Ammon's horn (tissue), 1 donor: ENCODE data around the gene STN1.
A peak's percentile ranks its signal among the peaks of the same experiment; 100 is the strongest.

Experiments
- DNase-seq: peaks from one replicate; pipeline ENCODE4 v3.0.0-alpha.2; 2016; ENCODE audit warnings: low spot score

STN1 gene

GRCh38 chr10:103894441-103894864 is 23.5 kb downstream of the STN1 start:
- no peak for DNase-seq

- DNase-seq: no peak
Measured at GRCh38 chr10:103893817-103894216, 24.2 kb downstream of the STN1 start.

GRCh38 chr10:103892181-103892580 is 25.8 kb downstream of the STN1 start:
- DNase-seq: no peak

- DNase-seq: no peak
Measured at GRCh38 chr10:103890688-103891087, 27.3 kb downstream of the STN1 start.

- DNase-seq: no peak
Measured at GRCh38 chr10:103890194-103890658, 27.8 kb downstream of the STN1 start.

GRCh38 chr10:103889121-103889720 is 28.8 kb downstream of the STN1 start:
- no peak for DNase-seq

GRCh38 chr10:103888113-103888841 is 29.7 kb downstream of the STN1 start:
- peak; percentile 72 for DNase-seq

- no peak for DNase-seq
Measured at GRCh38 chr10:103885617-103886016, 32.4 kb downstream of the STN1 start.

- peak; percentile 71 for DNase-seq
Measured at GRCh38 chr10:103884681-103885139, 33.3 kb downstream of the STN1 start.

- no peak for DNase-seq
Measured at GRCh38 chr10:103882285-103883007, 35.5 kb downstream of the STN1 start.

- DNase-seq: no peak
Measured at GRCh38 chr10:103881416-103882284, 36.3 kb downstream of the STN1 start.

GRCh38 chr10:103879831-103880230 is 38.2 kb downstream of the STN1 start:
- no peak for DNase-seq

- DNase-seq: no peak
Measured at GRCh38 chr10:103879409-103879808, 38.6 kb downstream of the STN1 start.

- peak; percentile 49 for DNase-seq
Measured at GRCh38 chr10:103877861-103878260, 40.1 kb downstream of the STN1 start.

GRCh38 chr10:103876155-103876554 is 41.8 kb downstream of the STN1 start:
- DNase-seq: no peak

- DNase-seq: no peak
Measured at GRCh38 chr10:103874730-103875129, 43.3 kb downstream of the STN1 start.

- DNase-seq: no peak
Measured at GRCh38 chr10:103872137-103872931, 45.6 kb downstream of the STN1 start.

- no peak for DNase-seq
Measured at GRCh38 chr10:103871006-103871405, 47.0 kb downstream of the STN1 start.

GRCh38 chr10:103870516-103870915 is 47.5 kb downstream of the STN1 start:
- DNase-seq: no peak

GRCh38 chr10:103869336-103869735 is 48.6 kb downstream of the STN1 start:
- DNase-seq: no peak

GRCh38 chr10:103868200-103868599 is 49.8 kb downstream of the STN1 start:
- no peak for DNase-seq
